Renal pelvis (tissue), 4 donors: ENCODE measurements around the gene PACSIN2. TPM values are rescaled to one million over a fixed set of nuclear protein-coding genes. Genes with fewer than 3 reads are reported as not detected.
"Not testable (repeated sequence)": the region's sequence is repeated elsewhere in the genome, so short reads cannot be mapped to it uniquely, and the experiment has no call there.

Experiments
- DNase-seq: peaks from one replicate; pipeline ENCODE4 v3.0.0-alpha.2; 2013
- polyA plus RNA-seq, 3 donors: library from polyadenylated mRNA; unstranded; fragments of 120-200 nt; gene quantifications; one replicate each; pipeline ENCODE4 v1.2.1, GENCODE V29; 2013; ENCODE audit not compliant: insufficient read length in 3 of 3

Gene PACSIN2
- polyA plus RNA-seq, 3 donors = 69.6 to 70.3 (median 70.3) TPM

- no peak for DNase-seq
Observed at GRCh38 chr22:42931421-42932196, 83.3 kb downstream of the PACSIN2 start.

- DNase-seq = no peak
Observed at GRCh38 chr22:42930810-42931420, 84.0 kb downstream of the PACSIN2 start.

- no peak for DNase-seq
Observed at GRCh38 chr22:42929838-42930155, 85.2 kb downstream of the PACSIN2 start.

GRCh38 chr22:42928969-42929837 lies 85.7 kb downstream of the PACSIN2 start:
- no peak for DNase-seq

- DNase-seq = no peak
Observed at GRCh38 chr22:42927966-42928365, 87.0 kb downstream of the PACSIN2 start.

GRCh38 chr22:42926768-42927167 lies 88.2 kb downstream of the PACSIN2 start:
- no peak for DNase-seq

GRCh38 chr22:42926104-42926503 lies 88.8 kb downstream of the PACSIN2 start:
- no peak for DNase-seq

- no peak for DNase-seq
Observed at GRCh38 chr22:42925598-42925997, 89.4 kb downstream of the PACSIN2 start.

- DNase-seq = not testable (repeated sequence)
Observed at GRCh38 chr22:42925031-42925430, 89.9 kb downstream of the PACSIN2 start.

- no peak for DNase-seq
Observed at GRCh38 chr22:42924436-42924835, 90.5 kb downstream of the PACSIN2 start.

- DNase-seq = no peak
Observed at GRCh38 chr22:42922374-42923191, 92.4 kb downstream of the PACSIN2 start.

- no peak for DNase-seq
Observed at GRCh38 chr22:42920101-42920820, 94.7 kb downstream of the PACSIN2 start.

GRCh38 chr22:42919199-42919598 lies 95.8 kb downstream of the PACSIN2 start:
- DNase-seq = no peak

GRCh38 chr22:42918500-42918899 lies 96.4 kb downstream of the PACSIN2 start:
- no peak for DNase-seq

GRCh38 chr22:42917358-42917757 lies 97.6 kb downstream of the PACSIN2 start:
- DNase-seq = not testable (repeated sequence)

- no peak for DNase-seq
Observed at GRCh38 chr22:42915980-42916765, 98.8 kb downstream of the PACSIN2 start.

- DNase-seq = no peak
Observed at GRCh38 chr22:42914511-42915076, 100.4 kb downstream of the PACSIN2 start.

GRCh38 chr22:42913874-42914510 lies 101.0 kb downstream of the PACSIN2 start:
- no peak for DNase-seq

GRCh38 chr22:42912059-42912458 lies 102.9 kb downstream of the PACSIN2 start:
- no peak for DNase-seq
